Measurements from ENCODE around the gene KCNT1.

The KCNT1 gene

DNA sequence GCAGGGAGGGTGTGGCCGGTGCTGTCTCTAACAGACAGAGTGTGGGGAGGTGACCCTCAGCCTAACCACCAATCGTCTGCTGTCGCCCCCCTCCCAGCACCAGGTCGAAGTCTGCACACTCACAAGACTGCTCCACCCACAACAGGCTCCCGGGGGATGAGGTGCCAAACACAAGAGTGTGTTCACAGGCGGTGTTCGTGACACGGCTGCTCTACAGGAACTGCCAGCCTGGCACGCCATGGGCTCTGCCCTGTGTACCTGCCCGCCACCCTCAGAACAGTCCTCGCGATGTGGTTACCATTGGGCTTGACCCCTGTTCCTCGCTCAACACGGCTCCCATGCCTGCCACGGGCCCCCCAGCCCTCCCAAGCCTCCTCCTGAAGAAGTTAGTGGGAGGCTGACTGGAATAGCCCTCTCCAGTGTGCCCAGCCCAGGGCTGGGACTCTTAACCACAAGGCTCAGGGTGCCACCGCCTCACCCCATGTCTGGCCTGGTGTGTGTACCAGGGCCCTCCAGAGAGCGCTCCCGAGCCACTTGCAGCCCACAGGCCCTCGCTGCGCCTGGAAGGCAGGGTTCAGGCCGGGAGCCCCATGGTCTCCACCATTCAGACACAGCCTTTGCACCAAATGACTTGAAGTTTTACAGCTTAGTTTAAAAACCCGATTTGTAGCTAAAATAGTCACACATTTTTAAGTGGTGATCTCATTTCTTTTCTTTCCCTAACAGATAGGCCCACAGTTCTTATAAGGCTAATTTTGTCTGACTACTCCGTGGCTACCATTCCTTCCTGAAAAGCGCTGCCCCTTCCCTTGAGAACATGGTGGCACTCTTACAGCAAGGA lies 102.8 kb downstream of the KCNT1 start:
- DNase-seq: no peak

DNA sequence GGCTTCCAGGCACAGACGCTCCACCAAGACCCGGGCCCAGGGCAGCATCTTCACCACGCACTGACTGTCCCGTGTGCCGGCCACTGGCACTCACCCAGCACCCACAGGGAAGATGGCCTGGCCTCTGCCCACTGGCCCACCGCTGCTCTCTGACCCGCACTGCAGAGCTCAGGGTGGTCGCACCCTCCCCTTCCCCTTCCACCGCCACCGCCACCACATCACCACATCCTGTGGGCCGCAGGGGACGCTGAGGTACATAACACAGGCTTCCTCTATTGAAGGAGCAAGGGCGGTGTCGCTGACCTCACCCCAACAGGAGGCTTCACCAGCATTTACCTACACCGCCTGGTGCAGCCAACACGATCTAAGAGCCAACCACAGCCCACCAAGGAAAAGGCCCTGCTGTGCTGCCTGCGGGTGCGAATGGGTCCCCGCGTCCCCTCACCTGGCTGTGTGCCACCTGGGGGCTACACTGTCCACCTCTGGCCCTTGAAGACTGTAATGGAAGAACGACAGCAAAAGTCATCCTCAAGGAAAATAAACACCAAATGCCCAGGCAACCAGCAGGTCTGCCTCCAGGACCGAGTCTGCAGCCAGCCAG lies 103.5 kb downstream of the KCNT1 start:
- DNase-seq: no peak

DNA sequence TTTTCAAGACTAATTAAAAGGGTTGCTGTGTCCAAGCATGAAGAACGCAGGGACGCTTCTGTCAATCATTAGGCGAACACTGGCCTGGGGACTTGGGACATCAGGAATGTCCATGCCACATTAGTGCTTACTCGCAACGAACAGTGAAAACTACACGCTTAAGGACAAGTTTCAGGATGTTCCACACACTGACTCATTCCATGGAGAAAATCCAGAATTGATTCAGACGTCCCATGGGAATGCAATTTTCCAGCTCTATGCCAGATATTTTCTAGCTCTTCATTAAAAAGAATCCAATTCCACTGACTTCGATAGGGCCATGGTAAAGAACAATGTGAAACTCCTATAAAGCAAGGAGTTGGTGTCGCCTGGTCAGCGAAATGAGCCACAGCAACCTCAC lies 107.2 kb downstream of the KCNT1 start:
- no peak for DNase-seq

DNA sequence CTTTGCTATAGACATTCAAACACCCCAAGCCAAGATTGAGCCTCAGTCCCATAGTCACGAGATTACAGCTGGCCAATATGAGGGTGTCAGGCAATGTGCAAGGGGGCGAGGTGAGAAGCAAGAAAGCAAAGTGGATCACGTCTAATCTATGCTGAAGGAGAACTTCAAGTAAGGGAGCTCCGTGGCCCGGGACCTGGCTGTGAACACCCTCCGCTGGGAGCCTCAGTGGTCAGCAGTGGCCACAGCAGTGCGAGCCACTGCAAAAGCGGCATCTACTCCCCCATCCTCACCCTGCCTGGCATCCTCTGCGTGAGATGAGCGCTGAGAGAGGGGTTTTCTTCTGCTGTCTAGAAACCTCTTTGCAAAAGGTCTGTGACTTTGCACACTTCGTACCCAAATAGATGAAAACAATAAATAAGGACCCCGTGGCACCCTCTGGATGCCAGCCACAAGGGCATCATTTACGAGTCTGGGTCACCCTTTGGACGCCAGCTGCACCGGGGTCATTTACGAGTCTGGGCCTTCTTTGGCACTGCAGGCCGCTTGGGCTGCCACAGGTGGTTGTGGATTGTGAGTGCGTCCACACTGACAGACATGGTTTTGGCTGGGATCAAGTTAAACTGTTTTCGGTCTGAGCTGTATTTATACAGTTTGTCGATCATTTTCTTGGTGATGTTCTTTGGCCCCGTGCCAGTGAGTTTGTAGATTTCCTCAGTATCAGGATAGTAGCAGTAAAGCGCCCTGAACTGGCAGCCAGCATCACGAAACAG lies 109.0 kb downstream of the KCNT1 start:
- DNase-seq: no peak

DNA sequence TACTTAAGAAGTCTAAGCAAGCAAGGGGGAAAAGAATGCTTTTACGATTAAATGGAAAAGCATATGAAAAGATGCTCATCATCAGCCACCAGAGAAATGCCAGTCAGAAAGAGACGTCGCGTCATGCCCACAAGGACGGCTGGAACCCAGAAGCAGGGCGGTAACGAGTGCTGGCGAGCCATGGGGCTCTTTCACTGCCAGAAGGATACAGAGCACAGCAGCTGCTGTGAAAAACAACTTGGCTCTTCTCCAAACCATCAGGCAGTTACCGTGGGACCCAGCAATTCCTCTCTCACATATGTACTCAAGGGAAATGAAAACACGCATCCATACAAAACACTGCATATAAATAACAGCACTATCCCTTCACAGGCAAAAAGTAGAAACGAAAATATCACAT lies 109.8 kb downstream of the KCNT1 start:
- peak; percentile 6 to 78 for DNase-seq

DNA sequence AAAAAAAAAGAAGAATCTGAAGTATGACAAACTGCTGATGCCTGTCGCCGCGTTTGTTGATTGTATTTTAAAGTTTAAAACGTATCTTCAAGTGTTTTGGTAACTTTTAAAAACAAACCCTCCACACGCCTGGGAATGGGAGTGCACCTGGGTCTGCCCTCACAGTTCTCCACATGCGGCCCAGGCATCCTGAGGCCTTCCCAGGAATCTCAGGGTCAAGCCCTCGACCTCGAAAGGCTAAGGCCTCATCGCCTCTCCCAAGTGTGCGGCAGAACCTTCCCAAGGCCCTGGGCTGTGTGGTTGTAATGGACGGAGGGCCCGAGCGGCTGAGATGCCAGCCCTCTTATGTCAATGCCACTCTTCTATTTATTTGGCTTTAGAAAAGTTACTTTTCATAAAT lies 111.0 kb downstream of the KCNT1 start:
- DNase-seq: no peak

DNA sequence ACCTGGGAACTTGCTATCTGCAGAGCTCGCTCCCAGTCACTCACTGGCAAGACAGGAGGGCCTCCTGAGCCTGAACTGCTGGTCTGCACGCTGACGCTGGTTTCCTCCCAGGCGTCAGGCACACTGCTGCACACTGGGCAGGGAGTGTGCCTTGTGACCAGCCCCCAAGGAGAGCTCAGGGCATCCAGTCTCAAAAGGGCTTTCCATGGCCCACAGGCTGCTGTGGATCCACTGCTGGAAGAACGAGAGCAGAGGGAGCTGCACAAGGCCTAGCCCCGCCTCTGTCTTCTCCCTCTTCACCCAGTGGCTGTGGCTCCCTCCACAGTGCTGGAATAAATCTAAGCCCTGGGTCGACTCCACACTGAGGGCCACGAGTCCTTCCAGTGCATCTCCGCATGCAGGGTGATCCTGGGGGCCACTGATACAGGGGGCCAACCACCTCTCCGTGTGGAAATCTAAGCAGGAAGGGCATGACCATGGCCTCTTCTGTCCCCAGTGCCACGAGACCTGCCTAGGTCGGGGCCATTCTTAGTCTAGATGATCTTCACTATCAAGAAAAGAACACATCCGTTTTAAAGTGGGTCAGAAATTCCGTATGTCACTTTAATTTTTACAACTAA lies 111.8 kb downstream of the KCNT1 start:
- DNase-seq: no peak

DNA sequence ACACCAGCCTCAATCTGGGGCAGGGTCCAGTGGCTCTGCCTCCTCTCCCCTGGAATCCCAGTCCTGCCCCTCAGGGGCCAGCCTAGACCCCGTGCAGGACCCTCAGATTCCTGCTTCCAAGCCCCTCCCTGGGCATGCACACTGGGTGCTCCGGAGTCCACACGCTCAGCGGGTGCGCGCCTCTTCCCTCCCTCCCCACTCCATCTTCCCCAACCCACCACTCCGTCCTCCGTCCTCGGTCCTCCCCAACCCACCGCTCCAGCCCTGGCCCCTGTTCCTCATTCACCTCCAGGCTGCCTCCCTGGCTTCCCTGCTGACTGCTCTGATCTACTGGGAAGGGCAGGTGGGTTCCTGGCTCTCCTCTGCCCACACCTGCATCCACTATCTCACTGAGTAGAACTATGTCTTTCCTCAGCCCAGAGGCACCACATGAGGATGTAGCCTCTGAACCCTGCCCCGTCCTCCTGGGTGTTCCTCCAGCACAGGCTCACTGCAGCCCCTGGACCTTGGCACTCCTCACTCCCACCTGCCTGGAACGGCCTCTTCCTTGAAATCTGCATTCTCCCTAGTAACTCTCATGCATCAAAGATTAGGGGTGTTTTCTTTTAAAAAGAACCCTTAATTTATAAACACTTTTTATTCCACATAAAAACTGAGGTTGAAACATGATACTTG lies 112.6 kb downstream of the KCNT1 start:
- no peak for DNase-seq

DNA sequence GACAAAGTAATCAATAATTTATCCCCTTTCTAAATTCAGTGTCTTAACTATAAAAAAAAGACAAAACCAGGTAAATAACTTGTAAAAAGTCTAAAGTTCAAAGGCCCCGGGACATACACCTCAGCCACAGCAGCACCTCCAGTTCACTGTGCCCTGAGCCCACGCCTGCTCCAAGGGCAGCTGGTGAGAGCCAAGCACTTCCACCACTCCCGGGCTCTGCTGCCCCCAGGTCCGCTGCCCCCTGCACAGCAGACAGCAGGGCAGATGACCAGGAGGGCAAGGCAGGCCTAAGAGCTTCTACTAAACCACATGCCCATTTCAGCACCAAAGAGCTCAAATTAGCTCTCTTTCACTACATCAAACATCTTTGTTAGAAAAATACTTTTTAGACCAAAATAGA lies 113.4 kb downstream of the KCNT1 start:
- DNase-seq: no peak

DNA sequence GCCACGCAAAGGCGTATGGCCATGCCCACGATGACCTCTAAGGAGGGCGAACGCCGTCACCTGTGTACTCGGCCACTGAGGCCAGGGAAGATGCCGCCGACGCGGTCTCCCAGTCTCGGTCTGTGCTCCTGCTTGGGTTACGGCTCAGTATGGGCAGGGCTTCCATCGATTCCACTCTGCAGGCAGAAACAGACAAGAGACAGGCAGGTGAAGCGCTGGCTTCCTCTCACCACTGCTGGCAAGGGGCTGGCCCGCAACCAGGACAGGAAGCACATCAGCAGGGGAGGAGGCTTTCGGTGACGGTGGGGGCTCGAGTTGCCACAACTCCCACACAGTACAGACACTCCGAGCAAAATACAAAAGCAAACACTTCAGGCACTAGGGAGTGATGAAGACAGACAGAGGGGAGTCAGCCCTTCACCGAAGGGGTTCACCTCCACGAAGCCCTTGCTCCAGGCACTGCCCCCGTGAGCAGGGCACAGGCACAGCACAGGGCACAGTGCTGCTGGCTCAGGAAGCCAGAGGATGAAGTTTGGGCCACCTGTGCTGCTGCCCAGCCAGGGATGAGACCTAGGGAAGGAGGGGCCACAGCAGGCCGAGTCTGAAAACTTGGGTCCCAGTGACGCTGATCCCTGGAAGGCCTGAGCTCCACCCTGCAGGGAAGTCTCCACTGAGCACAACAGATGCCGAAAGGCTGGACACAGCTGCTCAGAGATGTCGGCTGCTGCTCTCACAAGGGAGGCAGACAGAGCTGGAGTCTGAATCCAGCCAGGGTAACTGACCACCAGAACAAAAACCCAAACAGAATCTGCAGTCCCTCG lies 114.1 kb downstream of the KCNT1 start:
- no peak for DNase-seq

DNA sequence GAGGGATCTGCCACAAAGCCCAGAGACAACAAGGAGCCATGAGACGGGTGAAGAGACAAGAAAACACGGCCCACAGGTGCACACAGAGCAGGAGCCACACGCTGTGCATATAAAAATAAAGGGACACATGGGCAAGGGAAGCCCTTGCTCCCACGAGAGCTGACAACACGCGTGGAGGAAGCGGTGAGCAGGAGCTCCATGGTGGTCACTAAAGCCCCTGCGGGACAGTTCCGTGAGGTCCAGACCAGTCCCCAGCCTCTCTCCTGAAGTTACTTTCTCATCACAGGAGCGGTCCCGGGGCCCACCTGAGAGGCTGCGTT lies 114.6 kb downstream of the KCNT1 start:
- DNase-seq: no peak

DNA sequence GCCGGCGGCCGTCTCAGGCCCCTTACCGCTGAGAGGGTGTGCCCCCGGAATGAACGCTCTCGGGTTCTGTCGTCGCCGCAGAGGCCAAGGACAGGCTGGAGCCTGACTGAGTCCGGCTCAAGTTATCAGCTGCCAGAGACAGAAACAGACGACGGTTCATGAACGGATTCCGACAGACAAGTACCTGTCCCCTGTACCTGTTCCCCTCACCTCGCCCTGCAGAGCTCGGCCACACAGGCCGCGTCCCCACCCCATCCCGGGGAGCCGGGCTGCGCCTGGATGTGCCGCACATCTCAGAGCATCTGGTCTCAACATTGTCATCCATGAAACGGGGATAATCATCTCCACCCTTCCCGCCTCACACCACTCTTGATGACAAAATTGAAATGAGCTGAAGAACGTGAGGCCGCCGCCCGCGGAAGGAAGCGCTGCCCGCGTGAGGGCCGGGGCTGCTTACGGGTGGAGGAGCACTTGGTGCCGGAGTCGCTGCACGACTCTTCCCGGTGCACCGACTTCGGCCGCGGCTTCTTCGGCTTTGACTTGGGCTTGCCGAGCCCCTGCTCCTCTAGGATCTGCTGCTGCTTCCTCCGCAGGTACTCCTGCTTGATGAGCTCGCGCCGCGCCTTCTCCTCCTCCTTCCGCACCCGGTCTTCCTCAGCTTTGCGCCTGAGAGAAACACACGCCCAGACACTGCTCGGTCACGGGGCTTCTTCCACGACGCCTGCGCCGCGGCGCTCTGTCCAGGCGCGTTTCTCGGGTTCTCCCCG lies 116.1 kb downstream of the KCNT1 start:
- DNase-seq: no peak

DNA sequence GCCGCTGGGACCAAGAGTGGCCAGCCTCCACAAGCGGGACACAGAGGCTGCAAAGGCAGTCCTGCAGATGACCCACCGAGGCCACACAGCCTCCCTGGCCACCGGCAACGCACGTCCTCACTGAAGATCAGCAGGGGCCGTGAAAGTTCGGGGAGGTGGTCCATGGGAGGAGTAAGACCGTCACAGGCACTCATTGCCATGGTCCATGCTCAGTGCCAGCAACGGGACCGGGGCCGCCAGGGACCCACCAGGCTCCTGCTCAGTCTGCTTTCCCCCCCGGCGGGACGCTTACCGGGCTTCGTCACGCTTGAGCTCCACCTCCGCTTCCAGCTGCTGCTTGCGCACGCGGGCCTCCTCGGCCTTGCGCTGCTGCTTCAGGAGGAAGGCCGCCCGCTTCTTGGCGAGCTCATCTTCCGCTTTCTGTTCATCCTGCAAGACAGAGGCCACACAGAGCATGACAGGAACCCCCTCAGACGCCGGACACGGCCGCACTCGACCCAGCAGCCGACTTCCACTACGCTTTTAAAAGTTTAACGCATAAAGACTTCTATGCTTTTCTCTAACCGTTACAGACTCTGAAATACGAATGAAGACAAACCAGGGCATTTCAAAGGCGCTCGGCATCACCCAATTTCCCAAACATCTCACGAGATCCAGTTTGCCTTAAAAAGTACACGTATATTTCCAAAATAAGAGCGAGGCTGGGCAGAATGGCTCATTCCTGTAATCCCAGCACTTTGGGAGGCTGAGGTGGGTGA lies 116.9 kb downstream of the KCNT1 start:
- no peak for DNase-seq

DNA sequence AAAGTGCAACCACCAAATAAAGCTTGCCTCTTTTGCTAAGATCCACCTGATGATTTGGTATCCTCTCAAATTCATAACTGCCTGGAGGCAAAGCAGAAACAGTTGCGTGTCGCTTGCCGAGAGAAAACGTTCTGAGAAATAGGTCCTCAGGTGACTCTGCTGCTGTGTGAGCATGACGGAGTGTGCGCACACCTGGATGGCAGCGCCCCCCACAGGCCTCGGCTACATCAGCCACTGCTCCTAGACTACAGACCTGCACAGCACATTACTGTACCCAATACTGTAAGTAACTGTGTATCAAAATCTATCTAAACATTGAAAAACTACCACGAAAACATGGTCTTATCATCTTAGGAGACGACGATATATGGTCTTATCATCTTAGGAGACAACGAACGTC lies 117.9 kb downstream of the KCNT1 start:
- DNase-seq: no peak

DNA sequence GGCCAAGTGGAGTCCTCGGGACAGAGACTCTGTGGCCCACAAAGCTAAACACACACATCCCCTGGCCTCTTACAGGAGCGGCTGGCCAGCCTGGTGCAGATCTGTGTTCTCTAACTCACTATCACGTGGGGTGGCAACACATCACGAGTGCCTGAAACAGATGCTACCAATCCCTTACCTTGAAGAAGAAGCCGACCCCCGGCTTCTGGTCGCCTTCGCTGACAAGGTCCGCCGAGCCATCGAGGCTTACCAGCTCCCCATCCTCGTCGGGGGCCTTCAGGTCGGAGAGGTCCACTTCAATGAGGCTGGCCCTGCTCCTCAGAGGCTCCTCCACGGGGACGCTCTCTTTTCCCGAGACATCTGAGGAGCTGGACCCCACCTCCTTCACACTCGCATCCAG lies 118.7 kb downstream of the KCNT1 start:
- DNase-seq: no peak

DNA sequence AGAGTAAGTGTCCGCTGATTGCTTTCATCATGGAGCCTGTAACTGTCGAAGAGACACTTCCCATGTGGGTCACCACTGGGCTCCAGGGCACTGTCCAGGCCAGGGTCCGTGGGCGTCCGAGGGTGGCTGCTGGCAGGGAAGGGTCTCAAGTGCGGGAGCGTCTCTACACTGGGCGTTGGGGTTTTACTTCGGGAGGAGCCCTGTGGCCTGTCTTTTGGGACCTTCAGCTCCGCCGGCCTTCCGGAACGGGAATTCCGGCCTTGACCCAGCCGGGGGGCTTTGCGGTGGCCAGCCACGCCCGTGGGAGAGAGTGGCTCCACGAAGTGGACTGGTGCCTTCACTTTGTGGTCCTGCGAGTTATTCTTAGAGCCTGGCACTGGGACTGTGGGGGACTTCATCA lies 119.1 kb downstream of the KCNT1 start:
- no peak for DNase-seq

DNA sequence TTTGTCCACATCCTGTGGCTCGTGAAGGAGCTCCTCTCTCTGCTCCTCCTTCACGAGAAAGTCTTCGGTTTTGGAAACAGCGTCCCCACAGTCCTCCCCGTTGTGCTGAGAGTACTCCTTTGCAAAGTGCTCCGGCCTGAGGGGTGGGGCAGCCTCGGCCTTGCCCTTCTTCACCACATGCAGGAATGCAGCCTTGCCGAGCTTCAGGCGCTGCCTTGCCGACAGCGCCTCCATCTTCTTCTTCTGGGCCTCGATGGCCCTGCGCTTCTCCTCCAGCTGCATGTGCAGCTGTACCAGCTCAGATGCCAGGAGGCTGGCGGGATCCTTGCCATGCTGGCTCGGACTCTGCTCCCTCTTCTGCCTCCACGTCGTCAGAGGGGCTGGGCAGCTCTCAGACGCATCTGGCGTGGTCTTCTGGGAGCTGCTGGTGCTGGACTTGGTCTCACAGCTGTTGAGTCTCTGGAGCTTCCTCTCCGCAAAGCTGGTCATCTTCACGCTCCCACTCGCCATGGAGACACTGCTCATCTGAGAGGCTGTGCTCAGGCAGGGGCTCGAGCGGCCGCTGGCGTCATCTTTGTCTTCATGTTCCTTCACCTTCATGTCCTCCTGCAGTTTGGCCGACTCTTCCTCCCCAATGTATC lies 119.9 kb downstream of the KCNT1 start:
- DNase-seq: no peak

DNA sequence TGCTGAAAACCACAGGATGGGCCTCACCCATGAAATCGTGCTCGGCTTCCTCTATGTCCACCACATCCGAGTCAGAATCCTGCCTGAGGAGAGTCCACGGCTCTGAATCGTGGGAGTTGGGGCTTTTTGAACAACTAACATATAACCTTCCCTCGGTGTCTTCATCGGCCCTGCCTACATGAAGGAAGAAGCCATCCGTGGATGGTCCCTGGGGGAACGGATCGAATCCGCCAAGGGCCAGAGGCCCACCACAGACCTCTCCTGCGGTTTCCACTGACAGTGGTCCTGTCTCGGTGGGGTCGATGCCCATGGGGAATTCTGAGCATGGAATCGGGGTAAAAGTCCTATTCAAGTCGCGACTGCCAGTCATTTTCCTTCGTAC lies 120.4 kb downstream of the KCNT1 start:
- no peak for DNase-seq

DNA sequence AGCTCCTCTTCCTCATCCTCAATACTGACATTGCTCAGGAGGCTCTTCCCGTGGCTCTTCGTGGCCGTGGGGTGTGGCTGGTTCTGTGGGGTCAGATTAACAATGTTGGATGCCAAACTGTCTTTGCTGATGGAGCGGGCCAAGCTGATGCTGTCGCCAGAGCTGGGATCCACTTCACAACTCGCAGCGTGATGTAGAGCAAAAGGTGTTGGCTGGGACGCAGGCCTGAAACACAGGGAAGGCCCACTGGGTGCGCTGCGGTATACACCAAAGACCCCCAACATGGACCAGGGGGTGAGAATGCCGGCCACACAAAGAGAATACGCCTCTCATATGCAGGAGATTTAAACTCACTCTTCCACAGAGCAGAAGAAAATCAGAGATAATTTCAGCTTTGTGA lies 121.1 kb downstream of the KCNT1 start:
- DNase-seq: no peak
